IgD-negative memory B cell (primary cell): ENCODE data around the gene SPEF1. TPM values are rescaled to one million over a fixed set of nuclear protein-coding genes. Genes with fewer than 3 reads are reported as not detected.

ENCODE experiments used
- H3K27ac Mint-ChIP-seq, 3 donors: one replicate each; pipeline ENCODE4 v1.8.0; 2020 to 2022; ENCODE audit warnings: mild to moderate bottlenecking in 3 of 3, mixed read lengths in 3 of 3, moderate library complexity in 1 of 3
- H3K27me3 Mint-ChIP-seq: one replicate; pipeline ENCODE4 v1.8.0; 2021; ENCODE audit warnings: mixed read lengths
- H3K36me3 Mint-ChIP-seq: one replicate; pipeline ENCODE4 v1.8.0; 2020; ENCODE audit warnings: mild to moderate bottlenecking, mixed read lengths
- H3K4me1 Mint-ChIP-seq, 3 donors: one replicate each; pipeline ENCODE4 v1.8.0; 2020 to 2022; ENCODE audit warnings: mixed read lengths in 3 of 3, mild to moderate bottlenecking in 1 of 3
- H3K4me3 Mint-ChIP-seq, 4 donors: one replicate each; pipeline ENCODE4 v1.8.0; 2020 to 2022; ENCODE audit warnings: mild to moderate bottlenecking in 4 of 4, mixed read lengths in 4 of 4, moderate library complexity in 3 of 4
- H3K9me3 Mint-ChIP-seq, 3 donors: one replicate each; pipeline ENCODE4 v1.8.0; 2020 to 2021; ENCODE audit warnings: mixed read lengths in 3 of 3, mild to moderate bottlenecking in 1 of 3
- polyA plus RNA-seq: library from polyadenylated mRNA; unstranded; fragments of 300-500 nt; fragmentation: Illumina TruSeq; gene quantifications from one replicate; pipeline ENCODE4 v1.2.3, GENCODE V29; 2021

SPEF1 gene
- polyA plus RNA-seq, 1 donor from 2014 or later = not detected

DNA sequence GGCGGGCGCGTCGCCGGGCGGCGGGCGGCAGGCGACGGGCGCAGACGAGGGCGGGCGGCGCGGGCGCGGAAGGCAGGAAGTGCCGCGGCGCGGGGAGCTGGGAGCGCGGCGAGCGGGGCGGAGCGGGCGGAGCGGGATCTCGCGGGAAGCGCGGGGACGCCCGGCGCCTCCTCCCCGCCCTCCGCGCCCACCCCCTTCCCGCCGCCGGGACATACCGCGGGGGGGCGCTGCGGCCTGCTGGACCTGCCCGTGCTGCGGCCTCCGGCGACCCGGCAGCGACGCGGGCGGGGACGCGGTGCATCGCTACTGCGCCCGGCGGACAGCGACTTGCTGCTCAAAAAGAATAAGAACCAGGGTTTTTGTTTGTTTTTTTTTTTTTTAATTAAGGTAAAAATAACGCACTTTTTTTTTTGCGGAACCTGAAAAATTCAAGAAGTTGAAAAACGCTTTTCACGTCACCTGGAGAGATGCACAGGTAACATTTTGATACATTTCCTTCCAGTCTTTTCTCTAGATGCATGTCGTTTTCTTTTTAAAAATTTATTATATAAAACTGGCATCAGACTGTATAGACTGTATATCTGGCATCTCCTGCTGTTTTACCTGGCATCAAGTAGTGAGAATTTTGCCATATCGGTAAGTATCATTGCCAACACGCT, 5.5 kb upstream of the SPEF1 start, which contains the start of gene CENPB:
CENPB (minus strand) TSS at position 76 of the 659 bp plus-strand sequence. CDS start 257 bp downstream, outside the sequence.
- Mint-ChIP-seq H3K36me3 (no peaks in the 10 kb centered on the region), H3K27me3 (no peaks in the 10 kb centered on the region), H3K27ac (peak within 1 kb of the TSS in 2 of 3 donors; percentile 76 to 78), H3K4me1 (peaks cover 16 to 19% (median 16%) of the 10 kb centered on the region in 3 donors), H3K4me3 (peak within 1 kb of the TSS; percentile 83 to 94 (median 88)), H3K9me3 (no peaks in the 10 kb centered on the region)

DNA sequence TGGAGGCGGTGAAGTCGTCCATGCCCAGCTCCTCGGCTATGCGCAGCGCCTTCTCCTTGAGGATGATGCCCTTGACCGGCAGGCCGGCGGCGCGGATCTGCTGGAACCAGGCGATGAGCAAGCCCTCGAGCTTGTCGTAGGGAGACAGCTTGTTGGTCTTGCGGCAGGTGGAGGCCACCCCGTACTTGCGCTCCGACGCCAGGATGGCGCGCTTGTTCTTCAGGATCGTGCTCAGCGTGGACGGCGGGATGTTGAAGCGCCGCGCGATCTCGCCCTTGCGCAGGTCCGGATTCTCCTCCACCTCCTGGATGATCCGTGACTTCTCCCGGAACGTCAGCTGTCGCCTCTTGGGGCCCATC, 4.9 kb upstream of the SPEF1 start:
- peaks cover 20 to 24% (median 20%) of the 10 kb centered on the region in 3 donors for H3K4me1 Mint-ChIP-seq
- no peaks in the 10 kb centered on the region for H3K27me3 Mint-ChIP-seq
- peak overlapping the region in 2 of 3 donors; percentile 70 to 76 for H3K27ac Mint-ChIP-seq
- H3K4me3 Mint-ChIP-seq = peak overlapping the region; percentile 50 to 94 (median 87)
- peaks cover 1% of the 10 kb centered on the region for H3K36me3 Mint-ChIP-seq
- no peaks in the 10 kb centered on the region for H3K9me3 Mint-ChIP-seq

- Mint-ChIP-seq H3K4me1 (peaks cover 24 to 29% (median 25%) of the 10 kb centered on the region in 3 donors), H3K36me3 (peaks cover 1% of the 10 kb centered on the region), H3K9me3 (no peaks in the 10 kb centered on the region), H3K27me3 (no peaks in the 10 kb centered on the region), H3K27ac (peak overlapping the region in 1 of 3 donors; percentile 70), H3K4me3 (peak overlapping the region in 3 of 4 donors; percentile 8 to 65 (median 50))
Observed at GRCh38 chr20:3785240-3786125, 4.2 kb upstream of the SPEF1 start.

- H3K36me3 Mint-ChIP-seq = peaks cover 1% of the 10 kb centered on the region
- peak overlapping the region in 1 of 3 donors; percentile 33 for H3K27ac Mint-ChIP-seq
- no peaks in the 10 kb centered on the region for H3K9me3 Mint-ChIP-seq
- peak overlapping the region in 2 of 4 donors; percentile 61 to 65 for H3K4me3 Mint-ChIP-seq
- H3K27me3 Mint-ChIP-seq = no peaks in the 10 kb centered on the region
- peaks cover 26 to 30% (median 27%) of the 10 kb centered on the region in 3 donors for H3K4me1 Mint-ChIP-seq
Observed at GRCh38 chr20:3784863-3785239, 3.6 kb upstream of the SPEF1 start.

DNA sequence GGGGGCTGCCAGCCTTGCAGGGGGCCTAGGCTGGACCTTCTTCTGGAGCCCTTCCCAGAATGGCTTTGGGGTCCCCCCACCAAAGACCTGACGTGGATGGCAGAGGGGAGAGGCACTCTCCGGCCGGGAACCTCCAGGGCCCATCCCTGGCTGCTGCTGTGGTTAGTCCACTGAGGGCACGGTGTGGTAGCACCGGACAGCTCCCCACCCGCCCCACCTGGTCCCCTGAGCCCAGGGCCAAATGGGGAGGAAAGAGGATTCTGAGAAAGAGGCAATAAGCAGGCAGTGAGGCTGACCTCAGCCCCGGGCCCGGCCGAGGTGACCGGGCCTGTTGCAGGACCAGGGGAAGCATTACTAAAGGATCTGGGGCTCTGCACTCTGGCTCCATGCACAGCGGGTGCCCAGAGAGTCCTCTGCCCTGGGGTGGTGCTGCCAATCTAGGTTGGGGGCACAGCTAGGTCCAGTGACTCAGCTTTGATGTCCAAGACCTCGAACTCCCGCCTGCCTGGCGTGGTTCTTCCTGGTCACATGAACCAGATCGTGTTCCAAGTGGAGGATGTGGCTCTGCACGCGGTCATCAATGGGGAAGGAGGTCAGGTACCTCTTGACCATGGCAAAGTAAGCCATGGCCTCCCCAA, 3.1 kb upstream of the SPEF1 start:
- H3K9me3 Mint-ChIP-seq = no peaks in the 10 kb centered on the region
- H3K27ac Mint-ChIP-seq = peak overlapping the region in 1 of 3 donors; percentile 57
- peaks cover 1% of the 10 kb centered on the region for H3K36me3 Mint-ChIP-seq
- peaks cover 2% of the 10 kb centered on the region for H3K27me3 Mint-ChIP-seq
- H3K4me1 Mint-ChIP-seq = peaks cover 26 to 34% (median 27%) of the 10 kb centered on the region in 3 donors
- H3K4me3 Mint-ChIP-seq = peak overlapping the region in 3 of 4 donors; percentile 3 to 65 (median 61)

DNA sequence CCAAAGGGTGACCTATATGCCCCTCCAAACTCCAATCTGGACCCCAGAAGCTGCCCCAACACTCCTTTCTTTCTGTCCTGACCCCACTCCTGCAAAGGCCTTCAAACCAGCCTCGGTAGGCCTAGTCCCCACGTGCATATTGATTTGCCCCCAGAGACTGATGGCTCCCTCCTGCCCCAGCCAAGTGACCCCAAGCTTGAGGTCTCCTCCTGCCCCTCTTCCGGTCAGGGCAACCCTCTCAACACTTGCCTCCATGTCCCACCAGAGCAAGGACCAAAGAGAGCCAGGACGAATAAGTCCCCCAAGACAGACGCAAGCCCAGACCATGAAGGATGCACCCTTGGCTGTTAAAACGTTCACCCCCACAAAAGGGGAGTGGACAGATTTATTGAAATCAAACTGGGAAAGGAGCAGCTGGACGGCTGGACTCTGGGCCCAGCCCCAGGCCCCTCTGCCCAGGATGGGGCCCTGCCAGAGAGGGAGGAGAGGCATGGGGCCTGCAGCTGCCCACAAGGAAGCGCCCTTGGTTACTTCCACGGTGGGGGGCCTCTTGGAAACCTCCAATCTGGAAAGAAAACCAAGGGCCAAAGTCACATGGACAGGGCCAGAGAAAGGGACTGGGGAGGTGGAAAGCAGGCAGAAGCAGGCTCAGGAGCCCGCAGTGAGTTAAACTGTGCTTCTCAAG, 2.4 kb upstream of the SPEF1 start:
- Mint-ChIP-seq H3K27ac (peak overlapping the region; percentile 39 to 57 (median 53)), H3K36me3 (peaks cover 1% of the 10 kb centered on the region), H3K4me3 (peak overlapping the region in 3 of 4 donors; percentile 18 to 60 (median 33)), H3K9me3 (no peaks in the 10 kb centered on the region), H3K4me1 (peaks cover 21 to 34% (median 24%) of the 10 kb centered on the region in 3 donors), H3K27me3 (peaks cover 4% of the 10 kb centered on the region)

DNA sequence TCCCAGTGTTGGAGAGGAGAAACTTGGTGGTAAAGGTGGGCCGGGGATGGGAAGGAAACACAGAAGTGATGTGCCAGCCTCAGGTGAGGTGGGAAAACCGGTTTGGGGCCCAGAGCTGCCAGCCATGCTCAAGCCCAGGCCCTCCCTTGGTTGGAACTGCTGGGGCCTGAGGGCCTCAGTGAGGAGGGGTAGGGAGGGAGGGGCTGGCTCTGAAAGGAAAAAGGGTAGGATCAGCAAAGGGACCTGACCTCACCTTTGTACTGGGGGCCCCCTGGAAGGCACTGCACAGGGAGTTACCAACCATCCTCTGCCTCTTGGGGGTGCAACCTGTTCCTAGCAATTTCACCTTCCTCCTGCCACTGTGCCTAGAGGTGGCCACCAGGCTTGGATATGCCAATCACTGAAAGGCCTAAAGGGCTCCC, 1.8 kb upstream of the SPEF1 start:
- Mint-ChIP-seq H3K27me3 (peaks cover 4% of the 10 kb centered on the region), H3K27ac (peak overlapping the region in 2 of 3 donors; percentile 39 to 57), H3K9me3 (no peaks in the 10 kb centered on the region), H3K36me3 (peaks cover 1% of the 10 kb centered on the region), H3K4me1 (peaks cover 15 to 32% (median 24%) of the 10 kb centered on the region in 3 donors), H3K4me3 (peak overlapping the region in 2 of 4 donors; percentile 33 to 60)

GRCh38 chr20:3782597-3782996, 1.3 kb upstream of the SPEF1 start:
- Mint-ChIP-seq H3K36me3 (peaks cover 1% of the 10 kb centered on the region), H3K4me3 (peak overlapping the region in 1 of 4 donors; percentile 33), H3K27me3 (peaks cover 4% of the 10 kb centered on the region), H3K9me3 (no peaks in the 10 kb centered on the region), H3K27ac (peak overlapping the region in 1 of 3 donors; percentile 57), H3K4me1 (peaks cover 15 to 32% (median 23%) of the 10 kb centered on the region in 3 donors)

- Mint-ChIP-seq H3K27me3 (peaks cover 10% of the 10 kb centered on the region), H3K27ac (peak overlapping the region in 2 of 3 donors; percentile 34 to 43), H3K36me3 (peaks cover 1% of the 10 kb centered on the region), H3K4me1 (peaks cover 9 to 30% (median 16%) of the 10 kb centered on the region in 3 donors), H3K4me3 (peak overlapping the region in 3 of 4 donors; percentile 36 to 83 (median 69)), H3K9me3 (no peaks in the 10 kb centered on the region)
Observed at GRCh38 chr20:3778976-3779375, 2.3 kb downstream of the SPEF1 start.

GRCh38 chr20:3777716-3778629, 3.3 kb downstream of the SPEF1 start:
- H3K27ac Mint-ChIP-seq = peak overlapping the region in 1 of 3 donors; percentile 71

DNA sequence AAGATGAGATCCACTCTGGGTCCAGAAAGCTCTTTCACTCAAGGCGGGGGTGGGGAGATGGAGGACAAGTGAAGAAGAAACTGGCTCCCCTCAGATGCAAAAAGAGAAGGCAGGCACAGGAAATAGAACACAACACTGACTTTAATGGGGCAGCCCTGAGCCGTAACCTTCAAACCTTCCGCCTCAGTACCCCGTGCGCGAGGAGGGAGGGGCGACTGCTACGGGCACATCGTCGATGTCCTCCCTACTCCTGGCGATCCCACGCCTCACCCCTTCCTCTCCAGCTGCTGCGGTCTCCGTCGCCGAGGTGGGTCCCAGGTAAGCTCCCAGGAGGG, 3.9 kb downstream of the SPEF1 start:
- H3K4me3 Mint-ChIP-seq = peak overlapping the region; percentile 36 to 92 (median 86)
- peaks cover 9 to 27% (median 16%) of the 10 kb centered on the region in 3 donors for H3K4me1 Mint-ChIP-seq
- peaks cover 1% of the 10 kb centered on the region for H3K36me3 Mint-ChIP-seq
- H3K27me3 Mint-ChIP-seq = peaks cover 12% of the 10 kb centered on the region
- H3K27ac Mint-ChIP-seq = peak overlapping the region in 1 of 3 donors; percentile 71
- H3K9me3 Mint-ChIP-seq = no peaks in the 10 kb centered on the region

More at GRCh38 chr20:3777716-3778629, 3.3 kb downstream of the SPEF1 start:
- Mint-ChIP-seq H3K27me3 (peaks cover 10% of the 10 kb centered on the region), H3K9me3 (no peaks in the 10 kb centered on the region), H3K4me3 (peak overlapping the region; percentile 36 to 92 (median 86)), H3K36me3 (peaks cover 1% of the 10 kb centered on the region), H3K4me1 (peaks cover 9 to 27% (median 16%) of the 10 kb centered on the region in 3 donors)

DNA sequence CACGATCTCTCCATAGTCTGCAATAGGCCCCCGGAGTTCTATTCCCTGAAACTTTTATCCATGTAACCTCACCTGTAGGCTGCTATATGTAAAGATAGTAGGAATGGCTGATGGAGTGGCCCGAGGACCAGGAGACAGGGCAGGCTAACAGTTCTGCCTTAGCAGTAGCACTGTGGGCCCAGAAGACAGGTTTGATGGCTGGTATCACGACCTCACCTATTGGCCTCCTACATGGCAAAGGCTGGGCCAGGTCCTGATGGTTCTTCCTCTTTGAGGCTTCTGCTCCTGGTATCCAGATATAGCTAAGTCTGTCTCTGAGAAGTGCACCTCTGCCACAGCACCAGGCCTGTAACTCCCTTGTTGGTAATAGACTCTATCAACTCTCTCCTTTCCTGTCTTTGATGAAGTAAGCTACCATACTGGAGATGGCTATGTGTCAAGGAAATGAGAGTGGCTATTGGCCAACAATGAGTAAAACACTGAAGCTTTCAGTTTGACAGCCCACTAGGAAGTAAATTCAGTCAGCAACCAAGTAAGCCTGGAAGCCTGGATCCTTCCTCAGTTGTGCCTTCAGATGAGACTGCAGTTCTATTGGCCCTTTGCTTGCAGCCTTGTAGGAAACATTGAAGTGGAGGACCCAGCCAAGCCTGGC, 5.7 kb downstream of the SPEF1 start:
- Mint-ChIP-seq H3K27ac (no peak overlapping the region), H3K27me3 (peaks cover 12% of the 10 kb centered on the region), H3K4me1 (peaks cover 2 to 17% (median 6%) of the 10 kb centered on the region in 3 donors)

DNA sequence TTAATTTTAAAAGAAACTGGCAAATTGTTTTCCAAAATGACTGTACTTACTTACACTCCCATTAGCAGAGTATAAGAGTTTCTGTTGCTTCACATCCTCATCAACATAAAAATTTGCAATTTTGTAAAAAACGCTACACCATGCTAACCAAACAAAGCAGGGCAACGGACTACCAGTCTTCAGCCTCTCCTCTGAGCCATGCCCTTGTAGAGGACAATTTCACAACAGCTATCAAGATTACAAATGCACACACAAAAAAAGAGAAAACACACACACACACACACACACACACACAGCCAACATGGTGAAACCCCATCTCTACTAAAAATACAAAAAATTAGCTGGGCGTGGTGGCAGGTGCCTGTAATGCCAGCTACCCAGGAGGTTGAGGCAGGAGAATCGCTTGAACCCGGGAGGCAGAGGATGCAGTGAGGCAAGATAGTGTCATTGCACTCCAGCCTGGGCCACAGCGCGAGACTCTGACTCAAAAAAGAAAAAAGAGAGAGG, 9.6 kb downstream of the SPEF1 start:
- peak overlapping the region in 1 of 3 donors; percentile 39 for H3K27ac Mint-ChIP-seq
- no peaks in the 10 kb centered on the region for H3K36me3 Mint-ChIP-seq
- peaks cover 7 to 13% (median 9%) of the 10 kb centered on the region in 3 donors for H3K4me1 Mint-ChIP-seq
- H3K4me3 Mint-ChIP-seq = peak overlapping the region in 1 of 4 donors; percentile 6
- H3K9me3 Mint-ChIP-seq = no peaks in the 10 kb centered on the region
- peaks cover 2% of the 10 kb centered on the region for H3K27me3 Mint-ChIP-seq

More for the DNA sequence above, 5.7 kb downstream of the SPEF1 start:
- Mint-ChIP-seq H3K36me3 (no peaks in the 10 kb centered on the region), H3K4me3 (peak overlapping the region in 2 of 4 donors; percentile 47 to 54), H3K9me3 (no peaks in the 10 kb centered on the region)
